OCI-LY7 (cell line): ENCODE measurements around the gene CDK5. TPM values are rescaled to one million over a fixed set of nuclear protein-coding genes. Genes with fewer than 3 reads are reported as not detected.

Source experiments
- BruUV-seq: library from RNA; stranded (reverse); fragments of 400-500 nt; replicated peaks from 2 replicates; lab custom pipeline; 2021; lab: Mats Ljungman, UMichigan
- CTCF ChIA-PET: fragments of 300-600 bp; sonication (Branson Sonifier 250); formaldehyde crosslinking; loops from one replicate; lab custom pipeline; 2022; ENCODE audit warnings: antibody characterized with exemption; ENCODE audit not compliant: unreplicated experiment; lab: Charles Lee
- POLR2A ChIA-PET: fragments of 300-600 bp; sonication (Branson Sonifier 250); formaldehyde crosslinking; loops from one replicate; lab custom pipeline; 2022; ENCODE audit warnings: antibody characterized with exemption; lab: Charles Lee
- DNase-seq: peaks from one replicate; pipeline ENCODE4 v3.0.0-alpha.2; 2015; ENCODE audit warnings: low spot score
- H2AFZ ChIP-seq: fragments of 200-600 bp; sonication (generic), shearing (Covaris generic); 2 replicates; pipeline ENCODE4 v1.6.1; 2014; ENCODE audit warnings: mild to moderate bottlenecking, antibody characterized with exemption, low read length, moderate library complexity
- H3K27ac ChIP-seq: fragments of 200-600 bp; sonication (generic); 2 replicates; pipeline ENCODE4 v1.5.1; 2014; ENCODE audit warnings: mixed run types, low read depth, mild to moderate bottlenecking, moderate library complexity, low read length, inconsistent platforms; ENCODE audit not compliant: poor library complexity, severe bottlenecking
- H3K36me3 ChIP-seq: fragments of 200-600 bp; sonication (generic); 2 replicates; pipeline ENCODE4 v1.6.1; 2014; ENCODE audit warnings: mild to moderate bottlenecking, antibody characterized with exemption, low read length, moderate library complexity, mixed read lengths; ENCODE audit not compliant: insufficient read depth
- H3K4me1 ChIP-seq: fragments of 200-600 bp; sonication (generic); 2 replicates; pipeline ENCODE4 v1.5.1; 2014; ENCODE audit warnings: mild to moderate bottlenecking, low read length; ENCODE audit not compliant: insufficient read depth, poor library complexity, severe bottlenecking
- H3K4me2 ChIP-seq: fragments of 200-600 bp; sonication (generic); 2 replicates; pipeline ENCODE4 v1.6.1; 2014; ENCODE audit warnings: mild to moderate bottlenecking, low read length
- H3K4me3 ChIP-seq: fragments of 200-600 bp; sonication (generic); 2 replicates; pipeline ENCODE4 v1.5.1; 2014; ENCODE audit warnings: mild to moderate bottlenecking, low read depth, low read length; ENCODE audit not compliant: poor library complexity, severe bottlenecking
- H3K79me2 ChIP-seq: fragments of 200-600 bp; sonication (generic); 2 replicates; pipeline ENCODE4 v1.6.1; 2016; ENCODE audit warnings: low read depth, mild to moderate bottlenecking, low read length, moderate library complexity, mixed read lengths; ENCODE audit not compliant: insufficient read depth
- H3K9me2 ChIP-seq: fragments of 200-600 bp; sonication (generic); 2 replicates; pipeline ENCODE4 v1.6.1; 2016; ENCODE audit warnings: mild to moderate bottlenecking, low read length, mixed read lengths; ENCODE audit not compliant: insufficient read depth
- H3K9me3 ChIP-seq: fragments of 200-600 bp; sonication (generic); 2 replicates; pipeline ENCODE4 v1.6.1; 2014; ENCODE audit warnings: mild to moderate bottlenecking, mixed run types, low read length, mixed read lengths
- H4K20me1 ChIP-seq: fragments of 200-600 bp; sonication (generic); 2 replicates; pipeline ENCODE4 v1.6.1; 2014; ENCODE audit warnings: mild to moderate bottlenecking, antibody characterized with exemption, low read length, moderate library complexity, mixed read lengths; ENCODE audit not compliant: insufficient read depth
- EZH2phosphoT487 ChIP-seq: fragments of 200-600 bp; sonication (generic); IDR thresholded peaks from 2 replicates; pipeline ENCODE4 v1.6.1; 2018; ENCODE audit warnings: low read depth, borderline replicate concordance, mild to moderate bottlenecking, mixed run types, antibody characterized with exemption, low read length, moderate library complexity, mixed read lengths
- intact Hi-C: fragments of 100-400 bp; cut with micrococcal nuclease; formaldehyde crosslinking; loops from one replicate; pipeline ENCODE4 v1.10.0; 2022; ENCODE audit not compliant: unreplicated experiment
- total RNA-seq, 2 experiments: library from RNA; depleted of rRNA in 1 of 2; stranded (reverse); fragments of >200 nt in 1 of 2; shearing (Covaris generic) in 1 of 2; gene quantifications; 2 replicates each; pipeline ENCODE4 v1.2.3, GENCODE V29; 2014 to 2022
- TF ChIP-seq, protein P1 (sequence below): fragments of 200-600 bp; sonication (generic); conservative IDR thresholded peaks from 2 replicates; pipeline ENCODE4 v1.5.1; 2014; ENCODE audit warnings: mild to moderate bottlenecking, antibody characterized with exemption, low read length, moderate library complexity, mixed read lengths

The CDK5 gene
- total RNA-seq, 2 experiments from 2014 or later: 23.7 to 30.9 TPM

DNA sequence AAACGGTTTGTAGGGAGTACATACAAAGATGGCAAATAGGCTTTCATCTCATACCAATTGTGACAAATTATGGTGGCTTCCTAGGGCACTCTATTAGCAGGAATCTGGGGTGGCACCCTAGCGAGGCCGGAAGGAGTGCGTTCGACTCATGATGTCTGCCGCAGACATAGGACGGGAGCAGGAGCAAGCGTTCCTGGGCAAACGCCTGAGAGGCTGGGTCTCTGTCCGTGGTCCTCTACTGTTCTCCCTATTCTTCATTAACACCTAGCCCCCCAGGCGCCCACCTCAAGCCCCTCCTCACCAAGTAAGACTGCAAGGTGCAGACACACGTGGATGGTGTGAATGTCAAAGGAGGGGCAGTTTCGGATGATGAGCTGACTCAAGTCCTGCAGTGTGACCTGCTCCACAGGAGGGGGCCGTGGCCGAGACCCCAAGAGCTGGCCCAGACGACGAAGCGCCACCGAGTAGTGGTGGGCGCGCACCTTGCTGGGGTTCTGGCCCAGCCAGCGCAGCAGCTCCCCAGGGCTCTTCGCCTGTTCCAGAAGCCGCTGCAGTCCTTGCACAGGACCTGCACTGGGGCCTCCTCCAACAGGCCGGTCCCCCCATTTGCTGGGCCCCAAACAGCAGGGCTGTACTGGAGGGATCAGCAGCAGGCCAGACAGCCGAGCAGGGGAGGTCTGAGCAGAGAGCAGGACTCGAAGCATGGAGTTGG is 21.7 kb upstream of the CDK5 start:
- no peaks in the 10 kb centered on the region for H3K9me2 ChIP-seq
- H3K36me3 ChIP-seq: peaks cover 54% of the 10 kb centered on the region
- intact Hi-C loops: no loop called here
- no peak overlapping the region for H3K27ac ChIP-seq
- H3K4me3 ChIP-seq: peak overlapping the region; percentile 91
- H3K4me2 ChIP-seq: peak overlapping the region; percentile 100
- no peak for TF ChIP-seq EZH2phosphoT487
- TF ChIP-seq, protein P1, sequence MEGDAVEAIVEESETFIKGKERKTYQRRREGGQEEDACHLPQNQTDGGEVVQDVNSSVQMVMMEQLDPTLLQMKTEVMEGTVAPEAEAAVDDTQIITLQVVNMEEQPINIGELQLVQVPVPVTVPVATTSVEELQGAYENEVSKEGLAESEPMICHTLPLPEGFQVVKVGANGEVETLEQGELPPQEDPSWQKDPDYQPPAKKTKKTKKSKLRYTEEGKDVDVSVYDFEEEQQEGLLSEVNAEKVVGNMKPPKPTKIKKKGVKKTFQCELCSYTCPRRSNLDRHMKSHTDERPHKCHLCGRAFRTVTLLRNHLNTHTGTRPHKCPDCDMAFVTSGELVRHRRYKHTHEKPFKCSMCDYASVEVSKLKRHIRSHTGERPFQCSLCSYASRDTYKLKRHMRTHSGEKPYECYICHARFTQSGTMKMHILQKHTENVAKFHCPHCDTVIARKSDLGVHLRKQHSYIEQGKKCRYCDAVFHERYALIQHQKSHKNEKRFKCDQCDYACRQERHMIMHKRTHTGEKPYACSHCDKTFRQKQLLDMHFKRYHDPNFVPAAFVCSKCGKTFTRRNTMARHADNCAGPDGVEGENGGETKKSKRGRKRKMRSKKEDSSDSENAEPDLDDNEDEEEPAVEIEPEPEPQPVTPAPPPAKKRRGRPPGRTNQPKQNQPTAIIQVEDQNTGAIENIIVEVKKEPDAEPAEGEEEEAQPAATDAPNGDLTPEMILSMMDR: no peak
- no peaks in the 10 kb centered on the region for H4K20me1 ChIP-seq
- DNase-seq: no peak
- H3K4me1 ChIP-seq: peaks cover 43% of the 10 kb centered on the region
- H3K9me3 ChIP-seq: no peaks in the 10 kb centered on the region
- ChIA-PET POLR2A (no interaction called here), CTCF (no interaction called here)
- no peak overlapping the region for H2AFZ ChIP-seq
- BruUV-seq: no TSS peak
- peaks cover 28% of the 10 kb centered on the region for H3K79me2 ChIP-seq

DNA sequence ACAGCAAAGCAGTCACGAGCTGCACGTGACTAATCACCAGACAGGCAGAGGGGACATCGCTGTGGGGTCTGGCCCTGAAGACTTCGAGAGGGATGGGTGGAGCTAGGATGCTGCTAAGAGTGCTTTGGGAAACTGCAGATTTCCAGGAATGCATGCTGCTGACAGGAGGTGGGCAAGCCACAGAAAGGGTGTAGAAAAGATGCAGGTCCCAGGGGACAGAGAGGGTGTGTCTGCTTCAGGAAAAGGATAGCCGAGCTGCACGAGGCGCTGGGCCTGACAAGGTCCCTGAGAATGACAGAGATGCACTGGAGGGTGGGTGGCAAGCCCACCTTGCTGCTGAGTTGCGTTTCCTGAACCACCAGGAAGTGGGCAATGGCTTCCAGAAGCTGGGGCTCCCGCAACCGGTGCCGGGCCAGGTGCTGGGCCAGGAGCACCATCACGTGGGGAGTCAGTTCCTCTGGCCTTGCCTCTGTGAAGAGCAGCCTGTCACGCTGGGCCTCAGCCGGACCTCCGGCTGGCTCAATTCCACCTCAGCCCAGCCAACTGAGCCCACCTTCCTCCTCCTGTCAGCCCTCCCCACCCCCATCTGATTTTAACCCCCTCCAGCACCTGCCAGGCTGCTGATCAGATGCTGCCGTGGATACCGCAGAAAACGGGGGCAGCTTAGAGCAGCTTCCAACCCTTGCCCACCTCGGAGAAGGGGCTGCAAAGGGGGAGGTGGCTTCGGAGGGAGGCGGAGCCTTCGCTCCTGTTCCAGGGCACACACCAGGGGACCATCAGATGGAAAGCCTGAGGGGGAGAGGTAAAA is 20.7 kb upstream of the CDK5 start:
- Histone ChIP-seq H3K9me3 (no peaks in the 10 kb centered on the region), H4K20me1 (no peaks in the 10 kb centered on the region), H3K79me2 (peaks cover 28% of the 10 kb centered on the region), H3K4me1 (peaks cover 36% of the 10 kb centered on the region), H3K36me3 (peaks cover 63% of the 10 kb centered on the region), H2AFZ (no peak overlapping the region), H3K27ac (peak overlapping the region; percentile 2), H3K4me2 (peak overlapping the region; percentile 100), H3K4me3 (peak overlapping the region; percentile 91), H3K9me2 (no peaks in the 10 kb centered on the region)
- DNase-seq: no peak
- CTCF ChIA-PET: no interaction called here
- BruUV-seq: no TSS peak
- TF ChIP-seq, protein P1: no peak
- no peak for TF ChIP-seq EZH2phosphoT487
- intact Hi-C loops: no loop called here
- POLR2A ChIA-PET: no interaction called here
